HEK293T (cell line): Measurements from ENCODE around the gene CHRNA3.

Experiments used
- CTCF ChIA-PET: fragments of 350-600 bp; formaldehyde crosslinking; extraction: SDS; loops from one replicate; lab custom pipeline; 2021; ENCODE audit warnings: antibody characterized with exemption, inconsistent platforms; lab: Yijun Ruan, JAX
- POLR2A ChIA-PET: fragments of 350-600 bp; formaldehyde crosslinking; extraction: SDS; loops from one replicate; lab custom pipeline; 2020; ENCODE audit warnings: antibody characterized with exemption, inconsistent platforms; lab: Yijun Ruan, JAX
- DNase-seq: peaks from one replicate; pipeline ENCODE4 v3.0.0; 2012; ENCODE audit warnings: mixed read lengths; ENCODE audit errors: extremely low spot score
- ARNT ChIP-seq: fragments of 450-650 bp; IDR thresholded peaks from 2 replicates; pipeline ENCODE4 v1.6.1; 2017; ENCODE audit warnings: mild to moderate bottlenecking
- BHLHE40 ChIP-seq: fragments of 450-650 bp; IDR thresholded peaks from 2 replicates; pipeline ENCODE4 v1.6.1; 2016; ENCODE audit warnings: mild to moderate bottlenecking, moderate library complexity, borderline replicate concordance
- CTBP1 ChIP-seq: fragments of 450-650 bp; IDR thresholded peaks from 2 replicates; pipeline ENCODE4 v1.6.1; 2016; ENCODE audit warnings: borderline replicate concordance
- ELF4 ChIP-seq: fragments of 450-650 bp; IDR thresholded peaks from 2 replicates; pipeline ENCODE4 v1.6.1; 2017; ENCODE audit warnings: antibody characterized with exemption
- FOXA1 ChIP-seq: fragments of 450-650 bp; IDR thresholded peaks from 2 replicates; pipeline ENCODE4 v1.6.1; 2016; ENCODE audit warnings: mild to moderate bottlenecking
- FOXK2 ChIP-seq: fragments of 450-650 bp; IDR thresholded peaks from 2 replicates; pipeline ENCODE4 v1.6.1; 2016; ENCODE audit warnings: mild to moderate bottlenecking
- FOXM1 ChIP-seq: fragments of 450-650 bp; IDR thresholded peaks from 2 replicates; pipeline ENCODE4 v1.6.1; 2017; ENCODE audit warnings: mild to moderate bottlenecking, borderline replicate concordance
- HDGF ChIP-seq: fragments of 450-650 bp; IDR thresholded peaks from 2 replicates; pipeline ENCODE4 v1.6.1; 2017; ENCODE audit warnings: antibody characterized with exemption, borderline replicate concordance
- L3MBTL2 ChIP-seq: fragments of 450-650 bp; conservative IDR thresholded peaks from 2 replicates; pipeline ENCODE4 v1.6.1; 2016; ENCODE audit warnings: mild to moderate bottlenecking
- LEF1 ChIP-seq: fragments of 450-650 bp; IDR thresholded peaks from 2 replicates; pipeline ENCODE4 v1.6.1; 2017; ENCODE audit warnings: mild to moderate bottlenecking, borderline replicate concordance
- NFRKB ChIP-seq: fragments of 450-650 bp; IDR thresholded peaks from 2 replicates; pipeline ENCODE4 v1.6.1; 2016; ENCODE audit warnings: mild to moderate bottlenecking, moderate library complexity
- PKNOX1 ChIP-seq: fragments of 450-650 bp; IDR thresholded peaks from 2 replicates; pipeline ENCODE4 v1.6.1; 2016
- SP1 ChIP-seq: fragments of 450-650 bp; IDR thresholded peaks from 2 replicates; pipeline ENCODE4 v1.6.1; 2017
- SUZ12 ChIP-seq: fragments of 450-650 bp; IDR thresholded peaks from 2 replicates; pipeline ENCODE4 v1.6.1; 2016; ENCODE audit warnings: mild to moderate bottlenecking
- TARDBP ChIP-seq: fragments of 450-650 bp; IDR thresholded peaks from 2 replicates; pipeline ENCODE4 v1.6.1; 2016
- ZNF384 ChIP-seq: fragments of 450-650 bp; IDR thresholded peaks from 2 replicates; pipeline ENCODE4 v1.6.1; 2016

Gene CHRNA3

GRCh38 chr15:78618064-78618463 lies 2.7 kb downstream of the CHRNA3 start:
- POLR2A ChIA-PET, result no interaction called here
- DNase-seq, result no peak
- TF ChIP-seq TARDBP, result no peak
- no peak for TF ChIP-seq SUZ12
- TF ChIP-seq PKNOX1, result no peak
- TF ChIP-seq ELF4, result no peak
- no peak for TF ChIP-seq LEF1
- no peak for TF ChIP-seq CTBP1
- no peak for TF ChIP-seq NFRKB
- TF ChIP-seq ZNF384, result no peak
- CTCF ChIA-PET, result interaction anchor here (0.7 to 1.0 kb wide), 2 partner anchors 133 to 191 kb away, joined by 3 to 4 read pairs; no protein-coding TSS in a partner anchor

- TF ChIP-seq FOXM1, result no peak
- no peak for TF ChIP-seq FOXK2
- no peak for TF ChIP-seq FOXA1
- no peak for TF ChIP-seq BHLHE40
- no peak for TF ChIP-seq SP1
- no peak for TF ChIP-seq PKNOX1
- TF ChIP-seq CTBP1, result no peak
- TF ChIP-seq TARDBP, result no peak
- TF ChIP-seq ARNT, result no peak
- DNase-seq, result no peak
- ChIA-PET CTCF (interaction anchor here (0.7 kb wide), 1 partner anchor 192 kb away, joined by 4 read pairs; no protein-coding TSS in a partner anchor), POLR2A (no interaction called here)
Observed at GRCh38 chr15:78617516-78617915, 3.3 kb downstream of the CHRNA3 start.

- no peak for TF ChIP-seq FOXA1
- no peak for TF ChIP-seq SUZ12
- TF ChIP-seq L3MBTL2, result no peak
- no peak for TF ChIP-seq CTBP1
- no peak for TF ChIP-seq ARNT
- TF ChIP-seq HDGF, result no peak
- TF ChIP-seq ELF4, result no peak
- TF ChIP-seq TARDBP, result no peak
- TF ChIP-seq FOXK2, result no peak
- TF ChIP-seq NFRKB, result no peak
- no peak for TF ChIP-seq FOXM1
- no peak for TF ChIP-seq LEF1
- TF ChIP-seq ZNF384, result no peak
- TF ChIP-seq BHLHE40, result no peak
- TF ChIP-seq SP1, result no peak
- CTCF ChIA-PET, result no interaction called here
- POLR2A ChIA-PET, result no interaction called here
- DNase-seq, result no peak
Observed at GRCh38 chr15:78617076-78617475, 3.7 kb downstream of the CHRNA3 start.

- TF ChIP-seq TARDBP (no peak), BHLHE40 (no peak), ELF4 (no peak), ZNF384 (no peak), FOXM1 (no peak), CTBP1 (no peak), NFRKB (no peak), FOXA1 (no peak), LEF1 (no peak), PKNOX1 (no peak)
- CTCF ChIA-PET, result interaction anchor here (0.6 kb wide), 1 partner anchor 103 kb away, joined by 3 read pairs; no protein-coding TSS in a partner anchor
- POLR2A ChIA-PET, result interaction anchor here (1.2 kb wide), 1 partner anchor 77 kb away, joined by 3 read pairs; no protein-coding TSS in a partner anchor
- no peak for DNase-seq
Observed at GRCh38 chr15:78616506-78616905, 4.3 kb downstream of the CHRNA3 start.

GRCh38 chr15:78615151-78615589 lies 5.6 kb downstream of the CHRNA3 start:
- no peak for DNase-seq
- ChIA-PET POLR2A (interaction anchor here (1.2 kb wide), 1 partner anchor 75 kb away, joined by 3 read pairs; no protein-coding TSS in a partner anchor), CTCF (interaction anchor here (0.7 kb wide), 1 partner anchor 24 kb away, joined by 4 read pairs; no protein-coding TSS in a partner anchor)
- no peak for TF ChIP-seq TARDBP
- TF ChIP-seq NFRKB, result no peak
- no peak for TF ChIP-seq ARNT
- TF ChIP-seq PKNOX1, result no peak
- TF ChIP-seq FOXK2, result no peak
- no peak for TF ChIP-seq LEF1
- no peak for TF ChIP-seq SP1
- TF ChIP-seq SUZ12, result no peak
- TF ChIP-seq ZNF384, result no peak
- TF ChIP-seq FOXA1, result no peak
- TF ChIP-seq FOXM1, result no peak
- no peak for TF ChIP-seq HDGF
- no peak for TF ChIP-seq L3MBTL2
- TF ChIP-seq BHLHE40, result no peak
- no peak for TF ChIP-seq CTBP1
- TF ChIP-seq ELF4, result no peak
